Breast epithelium (tissue), 4 donors: Measurements from ENCODE around the gene CORO2B. TPM values are rescaled to one million over a fixed set of nuclear protein-coding genes. Genes with fewer than 3 reads are reported as not detected.

Source experiments
- DNase-seq, 2 donors: peaks; one replicate each; pipeline ENCODE4 v3.0.0-alpha.2; 2019; ENCODE audit warnings: low spot score in 2 of 2
- H3K27ac ChIP-seq, 2 donors: fragments of 200-600 bp; sonication (generic) in 1 of 2; one replicate each; pipeline ENCODE4 v1.5.1; 2016 to 2019; ENCODE audit warnings: mild to moderate bottlenecking in 1 of 2
- H3K27me3 ChIP-seq, 2 donors: fragments of 200-600 bp; sonication (generic) in 1 of 2; one replicate each; pipeline versions ENCODE4 v1.5.1 to v1.6.0; 2017 to 2019; ENCODE audit warnings: control low read depth in 1 of 2, mild to moderate bottlenecking in 1 of 2
- H3K36me3 ChIP-seq: fragments of 200-600 bp; one replicate; pipeline ENCODE4 v1.5.1; 2019
- H3K4me1 ChIP-seq, 2 donors: fragments of 200-600 bp; sonication (generic); one replicate each; pipeline ENCODE4 v1.5.1; 2016 to 2019; ENCODE audit warnings: control low read depth in 1 of 2
- H3K4me3 ChIP-seq, 3 donors: fragments of 200-600 bp; sonication (generic); 1 replicate in 2 of 3; 2 replicates in 1 of 3; pipeline ENCODE4 v1.5.1; 2016 to 2019; ENCODE audit warnings: mild to moderate bottlenecking in 3 of 3, moderate library complexity in 2 of 3
- H3K9me3 ChIP-seq, 2 donors: fragments of 200-600 bp; sonication (generic) in 1 of 2; one replicate each; pipeline ENCODE4 v1.5.1; 2016 to 2019; ENCODE audit warnings: control low read depth in 1 of 2
- POLR2A ChIP-seq: fragments of 450-650 bp; IDR thresholded peaks from one replicate; pipeline ENCODE4 v1.6.1; 2016; ENCODE audit warnings: antibody characterized with exemption, mild to moderate bottlenecking, moderate library complexity
- POLR2AphosphoS5 ChIP-seq, 3 donors: sonication (generic); formaldehyde crosslinking; IDR thresholded peaks; one replicate each; pipeline ENCODE4 v1.6.1; 2017; ENCODE audit warnings: antibody characterized with exemption in 3 of 3
- intact Hi-C: fragments of 100-400 bp; cut with DNase I; formaldehyde crosslinking; loops from one replicate; pipeline ENCODE4 v1.15.1; 2023; ENCODE audit warnings: low total_unique reads
- total RNA-seq, 3 donors: library from RNA; depleted of rRNA; stranded (reverse); fragments of >200 nt; gene quantifications; one replicate each; pipeline ENCODE4 v1.1.0, GENCODE V29; 2016
- TF ChIP-seq, protein P1 (sequence below), 3 donors: fragments of 450-650 bp; IDR thresholded peaks; one replicate each; pipeline ENCODE4 v1.5.1; 2016 to 2017; ENCODE audit warnings: antibody characterized with exemption in 3 of 3, mild to moderate bottlenecking in 3 of 3, moderate library complexity in 3 of 3

CORO2B gene
- total RNA-seq, 3 donors from 2014 or later: 2.9 to 11.2 (median 3.5) TPM

DNA sequence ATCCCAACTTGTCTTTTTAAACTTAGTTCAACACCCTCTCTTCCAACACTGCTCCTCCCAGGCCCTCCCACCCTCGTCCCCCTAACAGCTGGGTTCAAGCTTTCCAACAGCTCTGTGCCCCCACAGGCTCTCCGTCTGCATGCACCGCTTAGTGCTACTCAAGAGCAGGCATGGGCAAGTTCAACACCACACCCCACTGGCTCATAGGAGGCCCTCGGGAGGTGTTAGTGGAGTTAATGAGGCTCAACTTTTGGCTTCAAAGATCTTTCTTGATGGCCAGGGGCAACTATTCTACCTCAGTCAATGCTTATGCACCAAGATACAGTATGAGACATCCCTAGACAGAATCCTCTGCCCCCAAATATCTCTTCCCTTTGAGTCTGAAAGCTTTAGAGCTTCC lies 127.5 kb downstream of the CORO2B start:
- Histone ChIP-seq H3K4me1 (no peaks in the 10 kb centered on the region), H3K36me3 (no peaks in the 10 kb centered on the region), H3K27me3 (no peaks in the 10 kb centered on the region), H3K27ac (no peak overlapping the region), H3K9me3 (no peaks in the 10 kb centered on the region), H3K4me3 (no peak overlapping the region)
- intact Hi-C loops: no loop called here
- DNase-seq: no peak
- no peak for TF ChIP-seq POLR2AphosphoS5 (IDR thresholded peaks at IDR 0.05)
- TF ChIP-seq, protein P1, sequence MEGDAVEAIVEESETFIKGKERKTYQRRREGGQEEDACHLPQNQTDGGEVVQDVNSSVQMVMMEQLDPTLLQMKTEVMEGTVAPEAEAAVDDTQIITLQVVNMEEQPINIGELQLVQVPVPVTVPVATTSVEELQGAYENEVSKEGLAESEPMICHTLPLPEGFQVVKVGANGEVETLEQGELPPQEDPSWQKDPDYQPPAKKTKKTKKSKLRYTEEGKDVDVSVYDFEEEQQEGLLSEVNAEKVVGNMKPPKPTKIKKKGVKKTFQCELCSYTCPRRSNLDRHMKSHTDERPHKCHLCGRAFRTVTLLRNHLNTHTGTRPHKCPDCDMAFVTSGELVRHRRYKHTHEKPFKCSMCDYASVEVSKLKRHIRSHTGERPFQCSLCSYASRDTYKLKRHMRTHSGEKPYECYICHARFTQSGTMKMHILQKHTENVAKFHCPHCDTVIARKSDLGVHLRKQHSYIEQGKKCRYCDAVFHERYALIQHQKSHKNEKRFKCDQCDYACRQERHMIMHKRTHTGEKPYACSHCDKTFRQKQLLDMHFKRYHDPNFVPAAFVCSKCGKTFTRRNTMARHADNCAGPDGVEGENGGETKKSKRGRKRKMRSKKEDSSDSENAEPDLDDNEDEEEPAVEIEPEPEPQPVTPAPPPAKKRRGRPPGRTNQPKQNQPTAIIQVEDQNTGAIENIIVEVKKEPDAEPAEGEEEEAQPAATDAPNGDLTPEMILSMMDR (IDR thresholded peaks at IDR 0.05): no peak
- no peak for TF ChIP-seq POLR2A

DNA sequence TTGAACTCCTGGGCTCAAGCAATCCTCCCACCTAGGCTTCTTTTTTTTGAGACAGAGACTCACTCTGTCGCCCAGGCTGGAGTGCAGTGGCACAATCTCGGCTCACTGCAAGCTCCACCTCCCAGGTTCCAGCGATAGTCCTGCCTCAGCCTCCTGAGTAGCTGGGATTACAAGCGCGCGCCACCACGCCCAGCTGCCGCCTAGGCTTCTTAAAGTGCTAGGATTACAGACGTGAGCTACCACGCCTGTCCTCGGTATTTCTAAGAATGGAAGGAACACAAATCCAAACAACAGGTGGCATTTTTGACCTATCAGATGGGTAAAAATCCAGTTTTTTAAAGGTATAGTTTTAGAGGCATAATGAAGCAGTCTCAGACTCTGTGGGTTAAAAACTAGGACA lies 128.1 kb downstream of the CORO2B start:
- Histone ChIP-seq H3K9me3 (no peaks in the 10 kb centered on the region), H3K36me3 (no peaks in the 10 kb centered on the region), H3K4me1 (no peaks in the 10 kb centered on the region), H3K4me3 (no peak overlapping the region), H3K27me3 (no peaks in the 10 kb centered on the region), H3K27ac (no peak overlapping the region)
- DNase-seq: no peak
- intact Hi-C loops: no loop called here
- no peak for TF ChIP-seq POLR2AphosphoS5 (IDR thresholded peaks at IDR 0.05)
- TF ChIP-seq, protein P1 (IDR thresholded peaks at IDR 0.05): no peak
- no peak for TF ChIP-seq POLR2A

DNA sequence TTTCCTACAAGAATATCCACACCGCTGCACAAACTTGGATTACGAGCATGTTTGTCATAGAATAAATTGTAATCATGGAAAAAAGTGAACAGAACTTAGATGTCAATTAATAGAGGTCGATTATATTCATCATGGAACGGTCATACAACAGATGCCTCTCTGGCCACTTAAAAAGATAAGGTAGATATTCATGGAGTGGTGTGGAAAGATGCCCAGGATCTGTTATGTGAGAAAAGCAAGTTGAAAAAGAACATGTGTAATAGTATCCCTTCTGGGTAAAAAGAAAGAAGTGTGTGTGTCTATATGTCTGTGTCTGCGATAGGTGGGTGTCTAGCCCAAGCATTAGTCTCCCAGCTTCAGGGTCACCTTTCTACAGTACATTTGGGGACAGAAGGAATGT lies 128.6 kb downstream of the CORO2B start:
- no peaks in the 10 kb centered on the region for H3K27me3 ChIP-seq
- H3K4me1 ChIP-seq: no peaks in the 10 kb centered on the region
- no peak overlapping the region for H3K27ac ChIP-seq
- no peaks in the 10 kb centered on the region for H3K36me3 ChIP-seq
- no peaks in the 10 kb centered on the region for H3K9me3 ChIP-seq
- no peak overlapping the region for H3K4me3 ChIP-seq
- DNase-seq: no peak
- TF ChIP-seq POLR2AphosphoS5 (IDR thresholded peaks at IDR 0.05) (no peak), POLR2A (no peak)
- TF ChIP-seq, protein P1 (IDR thresholded peaks at IDR 0.05): no peak
- intact Hi-C loops: no loop called here

DNA sequence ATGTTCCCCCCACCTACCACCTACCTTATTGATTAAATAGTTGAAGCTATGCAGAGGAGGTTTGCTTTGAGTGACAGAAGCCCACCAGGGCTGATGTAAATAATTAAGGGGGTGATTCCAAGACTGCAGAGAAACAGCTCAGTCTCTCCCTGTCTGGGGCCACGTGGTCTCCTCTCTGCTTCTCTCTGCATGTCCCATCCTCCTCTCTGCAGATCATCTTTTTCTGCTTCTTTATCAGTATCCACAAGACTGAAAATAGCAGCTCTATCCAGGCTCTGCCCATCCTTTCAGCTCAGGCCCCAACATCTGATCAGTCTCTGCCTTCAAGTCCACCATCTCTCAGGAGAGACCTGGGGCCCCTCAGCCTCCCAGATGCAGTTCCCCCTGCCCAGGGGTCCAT lies 131.1 kb downstream of the CORO2B start:
- H3K27me3 ChIP-seq: no peaks in the 10 kb centered on the region

DNA sequence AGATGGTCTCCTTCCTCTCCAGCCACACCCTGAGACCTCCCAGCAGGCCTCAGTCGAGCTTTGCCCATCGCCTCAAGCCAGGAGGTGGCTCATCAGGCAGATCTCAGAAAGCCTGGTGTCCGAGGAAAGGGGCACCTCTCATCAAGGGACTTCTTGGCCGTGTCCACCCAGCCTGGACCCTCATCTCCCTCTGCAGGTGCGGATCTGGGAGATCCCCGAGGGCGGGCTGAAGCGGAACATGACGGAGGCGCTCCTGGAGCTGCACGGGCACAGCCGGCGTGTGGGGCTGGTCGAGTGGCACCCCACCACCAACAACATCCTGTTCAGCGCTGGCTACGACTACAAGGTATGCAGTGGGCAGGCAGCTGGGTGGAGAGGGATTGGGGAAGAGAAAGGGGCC lies 131.7 kb downstream of the CORO2B start:
- TF ChIP-seq, protein P1 (IDR thresholded peaks at IDR 0.05): no peak
- TF ChIP-seq POLR2AphosphoS5 (IDR thresholded peaks at IDR 0.05) (no peak), POLR2A (no peak)
- no peaks in the 10 kb centered on the region for H3K4me1 ChIP-seq
- H3K4me3 ChIP-seq: no peak overlapping the region
- no peaks in the 10 kb centered on the region for H3K36me3 ChIP-seq
- DNase-seq: no peak
- no peak overlapping the region for H3K27ac ChIP-seq
- intact Hi-C loops: no loop called here
- no peaks in the 10 kb centered on the region for H3K27me3 ChIP-seq
- no peaks in the 10 kb centered on the region for H3K9me3 ChIP-seq

More for the DNA sequence above, 131.1 kb downstream of the CORO2B start:
- H3K9me3 ChIP-seq: no peaks in the 10 kb centered on the region
- no peak for TF ChIP-seq POLR2A
- no peak overlapping the region for H3K27ac ChIP-seq
- intact Hi-C loops: no loop called here
- no peak for DNase-seq
- no peaks in the 10 kb centered on the region for H3K4me1 ChIP-seq
- no peak overlapping the region for H3K4me3 ChIP-seq
- no peaks in the 10 kb centered on the region for H3K36me3 ChIP-seq

DNA sequence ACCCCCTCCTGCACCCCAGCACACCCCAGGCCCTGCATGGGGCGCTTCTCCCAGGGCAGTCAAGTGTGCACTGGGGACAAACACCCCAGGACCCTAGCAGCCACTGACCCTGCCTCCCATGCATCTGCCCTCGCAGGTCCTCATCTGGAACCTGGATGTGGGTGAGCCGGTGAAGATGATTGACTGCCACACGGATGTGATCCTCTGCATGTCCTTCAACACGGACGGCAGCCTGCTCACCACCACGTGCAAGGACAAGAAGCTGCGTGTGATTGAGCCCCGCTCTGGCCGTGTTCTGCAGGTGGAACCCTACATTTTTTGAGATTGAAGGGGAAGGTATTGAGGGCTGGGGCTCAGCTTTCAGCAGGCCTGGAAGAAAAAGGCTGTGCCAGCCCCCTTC lies 132.6 kb downstream of the CORO2B start:
- no peaks in the 10 kb centered on the region for H3K4me1 ChIP-seq
- H3K4me3 ChIP-seq: no peak overlapping the region
- no peaks in the 10 kb centered on the region for H3K36me3 ChIP-seq
- H3K27ac ChIP-seq: no peak overlapping the region
- no peaks in the 10 kb centered on the region for H3K27me3 ChIP-seq
- DNase-seq: no peak
- no peaks in the 10 kb centered on the region for H3K9me3 ChIP-seq
- no peak for TF ChIP-seq POLR2A
- no peak for TF ChIP-seq POLR2AphosphoS5 (IDR thresholded peaks at IDR 0.05)
- TF ChIP-seq, protein P1 (IDR thresholded peaks at IDR 0.05): no peak
- intact Hi-C loops: no loop called here
